ENCODE data around the gene PRKCA. TPM values are rescaled to one million over a fixed set of nuclear protein-coding genes. Genes with fewer than 3 reads are reported as not detected.
"Not testable (repeated sequence)": the region's sequence is repeated elsewhere in the genome, so short reads cannot be mapped to it uniquely, and the experiment has no call there.

PRKCA gene
- total RNA-seq, 1 experiment from 2014 or later = 36.1 TPM

- H3K27ac ChIP-seq = no peak overlapping the region
- H3K36me3 ChIP-seq = no peaks in the 10 kb centered on the region
- no peaks in the 10 kb centered on the region for H3K27me3 ChIP-seq (replicated peaks)
- DNase-seq (ENCODE audit: low read depth in 1 of 2, low spot score in 2 of 2) = no peak
- H3K4me3 ChIP-seq = no peak overlapping the region
- H3K9me3 ChIP-seq (replicated peaks) = no peaks in the 10 kb centered on the region
- H3K4me1 ChIP-seq (replicated peaks) = peaks cover 15% of the 10 kb centered on the region
Measured at GRCh38 chr17:66480243-66480642, 177.8 kb downstream of the PRKCA start.

- DNase-seq (ENCODE audit: low read depth in 1 of 2, low spot score in 2 of 2) = no peak
- Histone ChIP-seq H3K27me3 (replicated peaks) (no peaks in the 10 kb centered on the region), H3K36me3 (no peaks in the 10 kb centered on the region), H3K9me3 (replicated peaks) (no peaks in the 10 kb centered on the region), H3K4me3 (no peak overlapping the region), H3K27ac (no peak overlapping the region), H3K4me1 (replicated peaks) (peaks cover 9% of the 10 kb centered on the region)
Measured at GRCh38 chr17:66480802-66481201, 178.4 kb downstream of the PRKCA start.

GRCh38 chr17:66481271-66481670 is 178.9 kb downstream of the PRKCA start:
- Histone ChIP-seq H3K4me3 (no peak overlapping the region), H3K27me3 (replicated peaks) (no peaks in the 10 kb centered on the region), H3K4me1 (replicated peaks) (peaks cover 4% of the 10 kb centered on the region), H3K27ac (no peak overlapping the region), H3K9me3 (replicated peaks) (no peaks in the 10 kb centered on the region), H3K36me3 (no peaks in the 10 kb centered on the region)
- no peak for DNase-seq (ENCODE audit: low read depth in 1 of 2, low spot score in 2 of 2)

- Histone ChIP-seq H3K27ac (no peak overlapping the region), H3K36me3 (no peaks in the 10 kb centered on the region), H3K9me3 (replicated peaks) (no peaks in the 10 kb centered on the region), H3K4me1 (replicated peaks) (no peaks in the 10 kb centered on the region), H3K4me3 (no peak overlapping the region), H3K27me3 (replicated peaks) (no peaks in the 10 kb centered on the region)
- DNase-seq (ENCODE audit: low read depth in 1 of 2, low spot score in 2 of 2) = no peak
Measured at GRCh38 chr17:66483906-66484305, 181.5 kb downstream of the PRKCA start.

DNA sequence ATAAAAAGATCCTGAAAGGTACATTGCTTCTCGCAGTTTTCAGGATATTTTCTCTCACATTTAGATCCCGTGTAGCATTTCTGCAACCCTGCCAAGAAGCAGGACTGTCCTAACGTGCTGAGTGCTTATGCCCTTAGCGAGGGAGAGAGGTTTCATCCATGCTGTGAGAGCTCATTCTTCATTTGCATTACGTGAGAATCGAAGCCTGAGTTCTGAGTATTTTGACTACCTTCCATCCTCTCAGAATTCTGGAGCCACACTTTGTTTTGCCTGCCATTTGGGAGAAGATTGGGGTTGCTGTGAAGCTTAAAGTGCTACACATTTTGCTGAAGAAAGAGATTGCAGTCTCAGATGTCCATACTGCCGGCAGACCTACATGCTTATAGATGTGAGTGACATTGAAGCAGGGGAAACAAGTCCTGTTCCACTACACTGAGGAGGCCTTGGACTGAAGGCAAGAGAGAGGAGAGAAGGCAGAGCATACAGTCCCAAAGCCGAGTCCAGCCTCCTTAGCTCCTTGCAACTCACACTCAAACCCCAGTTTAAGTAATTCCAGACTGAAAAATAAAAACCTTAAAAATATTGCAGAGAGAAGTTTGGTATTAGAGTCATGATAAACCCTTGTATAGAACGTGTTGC is 183.0 kb downstream of the PRKCA start:
- H3K4me1 ChIP-seq (replicated peaks) = no peaks in the 10 kb centered on the region
- H3K4me3 ChIP-seq = no peak overlapping the region
- no peaks in the 10 kb centered on the region for H3K27me3 ChIP-seq (replicated peaks)
- H3K36me3 ChIP-seq = no peaks in the 10 kb centered on the region
- no peaks in the 10 kb centered on the region for H3K9me3 ChIP-seq (replicated peaks)
- no peak overlapping the region for H3K27ac ChIP-seq
- no peak for DNase-seq (ENCODE audit: low read depth in 1 of 2, low spot score in 2 of 2)

DNA sequence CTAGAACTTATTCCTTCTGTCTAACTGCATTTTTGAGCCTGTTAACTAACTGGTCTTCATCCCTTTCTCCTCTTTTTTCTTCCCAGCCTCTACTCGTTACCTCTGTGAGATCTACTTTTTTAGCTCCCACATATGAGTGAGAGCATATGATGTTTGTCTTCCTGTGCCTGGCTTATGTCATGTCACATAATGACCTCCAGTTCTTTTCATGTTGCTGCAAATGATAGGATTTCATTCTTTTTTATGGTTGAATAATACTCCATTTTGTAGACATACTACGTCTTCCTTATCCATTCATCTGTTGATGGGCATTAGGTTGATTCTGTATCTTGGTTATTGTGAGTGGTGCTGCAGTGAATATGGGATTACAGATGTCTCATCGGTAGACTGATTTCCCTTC is 184.7 kb downstream of the PRKCA start:
- Histone ChIP-seq H3K27me3 (replicated peaks) (no peaks in the 10 kb centered on the region), H3K27ac (no peak overlapping the region), H3K9me3 (replicated peaks) (no peaks in the 10 kb centered on the region), H3K4me3 (no peak overlapping the region), H3K36me3 (no peaks in the 10 kb centered on the region), H3K4me1 (replicated peaks) (no peaks in the 10 kb centered on the region)
- DNase-seq (ENCODE audit: low read depth in 1 of 2, low spot score in 2 of 2) = no peak

DNA sequence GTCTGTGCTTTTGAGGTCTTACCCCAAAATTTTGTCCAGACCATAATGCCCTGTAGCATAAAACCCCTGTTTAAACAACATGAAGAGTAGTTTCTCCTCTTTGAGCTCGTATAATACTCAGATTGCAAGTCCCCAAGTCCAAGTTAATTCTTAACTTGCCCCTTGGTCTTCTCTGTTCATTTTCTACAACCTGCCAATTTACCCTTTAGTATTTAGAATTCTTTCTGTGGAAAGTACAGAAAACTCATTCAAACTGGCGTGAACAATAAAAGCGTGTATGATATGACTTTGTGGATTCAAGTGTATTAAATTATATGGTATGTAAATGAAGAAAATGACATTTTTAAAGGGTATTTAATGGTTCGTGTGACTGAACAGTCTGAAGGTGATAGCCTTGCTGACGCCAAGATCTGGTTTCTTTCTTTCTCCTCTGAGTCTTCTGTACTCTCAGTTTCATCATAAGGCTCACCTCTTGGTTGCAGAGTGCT is 185.6 kb downstream of the PRKCA start:
- DNase-seq (ENCODE audit: low read depth in 1 of 2, low spot score in 2 of 2) = no peak
- Histone ChIP-seq H3K27ac (no peak overlapping the region), H3K36me3 (no peaks in the 10 kb centered on the region), H3K9me3 (replicated peaks) (no peaks in the 10 kb centered on the region), H3K4me1 (replicated peaks) (peaks cover 9% of the 10 kb centered on the region), H3K27me3 (replicated peaks) (no peaks in the 10 kb centered on the region), H3K4me3 (no peak overlapping the region)

DNA sequence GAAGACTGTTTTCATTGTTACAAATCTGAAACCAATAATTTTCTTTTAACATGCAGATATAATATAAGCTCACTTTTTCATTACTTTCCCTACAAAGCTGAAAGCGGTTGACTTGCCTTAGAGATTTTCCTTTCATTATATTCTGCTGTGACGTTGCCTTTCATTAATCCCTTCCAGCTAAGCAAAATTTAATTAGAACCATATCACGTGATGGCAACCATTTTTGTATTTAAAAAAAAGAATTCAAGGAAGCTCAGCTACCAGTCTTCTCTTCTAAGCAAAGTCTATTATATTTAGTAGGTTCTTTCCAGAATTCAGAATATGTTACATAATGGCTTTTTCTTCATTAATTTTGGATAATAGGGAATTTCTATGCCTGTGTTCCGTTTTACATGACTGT is 186.5 kb downstream of the PRKCA start:
- Histone ChIP-seq H3K4me3 (no peak overlapping the region), H3K4me1 (replicated peaks) (peaks cover 17% of the 10 kb centered on the region), H3K27me3 (replicated peaks) (no peaks in the 10 kb centered on the region), H3K36me3 (no peaks in the 10 kb centered on the region), H3K27ac (no peak overlapping the region), H3K9me3 (replicated peaks) (no peaks in the 10 kb centered on the region)
- no peak for DNase-seq (ENCODE audit: low read depth in 1 of 2, low spot score in 2 of 2)

GRCh38 chr17:66489576-66489975 is 187.2 kb downstream of the PRKCA start:
- DNase-seq (ENCODE audit: low read depth in 1 of 2, low spot score in 2 of 2); H3K27me3 ChIP-seq (replicated peaks); H3K27ac ChIP-seq; H3K36me3 ChIP-seq; H3K9me3 ChIP-seq (replicated peaks); H3K4me3 ChIP-seq: not testable (repeated sequence)
- peaks cover 24% of the 10 kb centered on the region for H3K4me1 ChIP-seq (replicated peaks)

DNA sequence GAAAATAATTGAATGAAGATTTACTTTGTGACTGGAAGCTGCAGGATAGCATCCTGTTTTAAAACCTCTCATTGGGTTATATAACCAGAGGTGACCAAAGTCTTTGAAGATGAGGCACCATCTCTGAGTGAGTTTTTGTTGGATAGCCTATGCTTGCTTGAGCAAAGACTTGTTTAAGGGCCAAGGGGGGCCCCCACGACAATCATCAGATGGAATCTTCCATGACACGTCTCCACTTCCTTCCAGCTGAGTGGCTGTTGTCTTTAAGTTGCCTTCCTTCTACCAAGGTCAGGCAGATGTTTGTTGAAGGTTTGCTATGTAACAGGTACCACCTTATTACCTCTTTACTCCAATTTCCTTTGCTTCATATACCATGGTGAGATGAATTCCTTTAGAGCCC is 188.8 kb downstream of the PRKCA start:
- Histone ChIP-seq H3K36me3 (no peaks in the 10 kb centered on the region), H3K4me3 (no peak overlapping the region)

DNA sequence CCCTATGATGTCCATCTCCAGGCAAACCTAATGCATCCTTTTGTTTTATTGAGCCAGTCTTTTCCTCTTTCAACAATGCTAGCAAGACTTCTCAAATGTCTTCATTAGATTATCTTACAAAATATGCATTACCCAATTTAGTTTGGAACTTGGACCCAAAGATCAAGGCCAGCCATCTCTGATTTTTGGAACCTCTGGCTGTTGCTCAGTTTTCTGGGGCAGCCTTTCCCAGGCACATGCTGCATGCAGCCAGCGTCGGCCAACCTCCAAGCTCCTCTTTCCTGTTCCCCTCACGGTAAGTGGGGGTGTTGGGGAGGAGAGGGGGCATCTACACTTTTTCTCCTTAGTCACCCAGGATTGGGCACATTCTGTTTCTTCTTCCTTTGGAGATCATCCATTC is 189.3 kb downstream of the PRKCA start:
- H3K27me3 ChIP-seq (replicated peaks) = no peaks in the 10 kb centered on the region
- H3K27ac ChIP-seq = no peak overlapping the region
- no peak overlapping the region for H3K4me3 ChIP-seq
- H3K9me3 ChIP-seq (replicated peaks) = no peaks in the 10 kb centered on the region
- H3K4me1 ChIP-seq (replicated peaks) = peaks cover 31% of the 10 kb centered on the region
- no peak for DNase-seq (ENCODE audit: low read depth in 1 of 2, low spot score in 2 of 2)
- H3K36me3 ChIP-seq = no peaks in the 10 kb centered on the region

More for the DNA sequence above, 188.8 kb downstream of the PRKCA start:
- no peak for DNase-seq (ENCODE audit: low read depth in 1 of 2, low spot score in 2 of 2)
- no peaks in the 10 kb centered on the region for H3K27me3 ChIP-seq (replicated peaks)
- H3K4me1 ChIP-seq (replicated peaks) = peaks cover 31% of the 10 kb centered on the region
- H3K9me3 ChIP-seq (replicated peaks) = no peaks in the 10 kb centered on the region
- H3K27ac ChIP-seq = no peak overlapping the region

GRCh38 chr17:66492080-66492479 is 189.7 kb downstream of the PRKCA start:
- Histone ChIP-seq H3K36me3 (no peaks in the 10 kb centered on the region), H3K4me1 (replicated peaks) (peaks cover 31% of the 10 kb centered on the region), H3K9me3 (replicated peaks) (no peaks in the 10 kb centered on the region), H3K27ac (no peak overlapping the region), H3K27me3 (replicated peaks) (no peaks in the 10 kb centered on the region), H3K4me3 (no peak overlapping the region)
- DNase-seq (ENCODE audit: low read depth in 1 of 2, low spot score in 2 of 2) = no peak

GRCh38 chr17:66492561-66493005 is 190.2 kb downstream of the PRKCA start:
- H3K4me3 ChIP-seq = no peak overlapping the region
- no peaks in the 10 kb centered on the region for H3K36me3 ChIP-seq
- H3K27me3 ChIP-seq (replicated peaks) = no peaks in the 10 kb centered on the region
- H3K9me3 ChIP-seq (replicated peaks) = no peaks in the 10 kb centered on the region
- no peak for DNase-seq (ENCODE audit: low read depth in 1 of 2, low spot score in 2 of 2)
- peaks cover 31% of the 10 kb centered on the region for H3K4me1 ChIP-seq (replicated peaks)
- no peak overlapping the region; the same call in 1 of the 2 replicates for H3K27ac ChIP-seq

DNA sequence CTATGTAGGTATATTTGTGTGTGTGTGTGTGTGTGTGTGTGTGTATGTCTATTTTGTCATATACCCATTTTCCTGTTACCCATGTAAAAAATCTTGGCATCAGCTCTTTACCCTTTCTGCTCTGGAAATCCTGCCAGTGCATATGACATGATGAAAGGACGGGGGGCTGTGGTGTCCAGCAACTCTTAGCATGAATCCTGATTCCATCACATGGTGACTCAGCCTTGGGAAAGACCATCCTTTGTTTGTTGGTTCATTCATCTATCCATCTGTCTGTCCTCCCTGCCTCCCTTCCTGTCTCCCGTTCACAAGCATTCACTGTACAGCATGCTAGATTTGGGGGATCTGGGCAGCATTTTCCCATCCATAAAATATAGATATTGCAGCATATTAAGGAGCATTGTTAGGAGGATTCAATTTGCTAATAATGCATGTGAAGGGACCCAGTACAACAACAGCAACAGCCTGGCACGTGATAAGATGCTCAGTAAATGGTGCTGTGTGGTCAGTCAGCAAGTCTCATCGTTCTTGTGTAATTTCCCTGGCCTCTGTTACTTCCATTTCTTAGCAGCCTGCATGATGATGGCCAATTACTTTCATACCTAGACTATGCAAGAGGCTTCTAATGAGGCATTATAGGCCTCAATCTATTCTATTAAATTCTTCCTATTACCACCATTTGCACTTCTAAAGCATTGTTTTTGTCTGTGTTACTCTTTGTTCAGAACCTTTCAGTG is 191.0 kb downstream of the PRKCA start:
- DNase-seq (ENCODE audit: low read depth in 1 of 2, low spot score in 2 of 2) = peak; percentile 78 to 80
- H3K27ac ChIP-seq = peak overlapping the region; percentile 63
- no peaks in the 10 kb centered on the region for H3K9me3 ChIP-seq (replicated peaks)
- H3K27me3 ChIP-seq (replicated peaks) = no peaks in the 10 kb centered on the region
- peaks cover 31% of the 10 kb centered on the region for H3K4me1 ChIP-seq (replicated peaks)
- H3K4me3 ChIP-seq = no peak overlapping the region
- H3K36me3 ChIP-seq = no peaks in the 10 kb centered on the region

All from SJSA1 (cell line).